OCI-LY1 (cell line): ENCODE measurements around the gene POLD4.

ENCODE experiments used
- H2AFZ ChIP-seq: fragments of 200-600 bp; sonication (generic), shearing (Covaris generic); 2 replicates; pipeline ENCODE4 v1.6.0; 2014; ENCODE audit warnings: antibody characterized with exemption, mild to moderate bottlenecking, low read length
- H3F3A ChIP-seq: fragments of 200-600 bp; sonication (generic), shearing (Covaris generic); 2 replicates; pipeline ENCODE4 v1.6.0; 2014; ENCODE audit warnings: mild to moderate bottlenecking, antibody characterized with exemption, low read length, moderate library complexity; ENCODE audit not compliant: insufficient read depth
- H3K27ac ChIP-seq: fragments of 200-600 bp; sonication (generic); 2 replicates; pipeline ENCODE4 v1.5.1; 2014; ENCODE audit warnings: low read length, mixed run types, mild to moderate bottlenecking, low read depth; ENCODE audit not compliant: poor library complexity, severe bottlenecking
- H3K27me3 ChIP-seq: fragments of 200-600 bp; sonication (generic); 2 replicates; pipeline ENCODE4 v1.6.0; 2014; ENCODE audit warnings: antibody characterized with exemption, mild to moderate bottlenecking, low read length, moderate library complexity; ENCODE audit not compliant: insufficient read depth
- H3K36me3 ChIP-seq: fragments of 200-600 bp; sonication (generic); 2 replicates; pipeline ENCODE4 v1.6.1; 2014; ENCODE audit warnings: mild to moderate bottlenecking, antibody characterized with exemption, low read length, moderate library complexity, mixed read lengths; ENCODE audit not compliant: insufficient read depth
- H3K4me1 ChIP-seq: fragments of 200-600 bp; sonication (generic); 2 replicates; pipeline ENCODE4 v1.5.1; 2014; ENCODE audit warnings: mild to moderate bottlenecking, low read length, moderate library complexity; ENCODE audit not compliant: insufficient read depth, severe bottlenecking
- H3K4me2 ChIP-seq: fragments of 200-600 bp; sonication (generic), shearing (Covaris generic); 2 replicates; pipeline ENCODE4 v1.6.1; 2014; ENCODE audit warnings: low read length
- H3K4me3 ChIP-seq: fragments of 200-600 bp; sonication (generic); 2 replicates; pipeline ENCODE4 v1.5.1; 2014; ENCODE audit warnings: low read length, low read depth, mild to moderate bottlenecking, mixed read lengths; ENCODE audit not compliant: poor library complexity, severe bottlenecking
- H3K79me2 ChIP-seq: fragments of 200-600 bp; shearing (Covaris generic); 2 replicates; pipeline ENCODE4 v1.6.1; 2016; ENCODE audit warnings: mixed run types, low read length, mixed read lengths; ENCODE audit not compliant: insufficient read depth
- H3K9ac ChIP-seq: fragments of 200-600 bp; sonication (generic), shearing (Covaris generic); 2 replicates; pipeline ENCODE4 v1.6.1; 2014; ENCODE audit warnings: mild to moderate bottlenecking, low read length, mixed read lengths
- H3K9me2 ChIP-seq: fragments of 200-600 bp; sonication (generic), shearing (Covaris generic); 2 replicates; pipeline ENCODE4 v1.6.1; 2014; ENCODE audit warnings: low read depth, mild to moderate bottlenecking, low read length, mixed read lengths
- H3K9me3 ChIP-seq: fragments of 200-600 bp; shearing (Covaris generic); 2 replicates; pipeline ENCODE4 v1.6.1; 2014; ENCODE audit warnings: low read length, mixed read lengths
- H4K20me1 ChIP-seq: fragments of 200-600 bp; sonication (generic), shearing (Covaris generic); 2 replicates; pipeline ENCODE4 v1.6.0; 2016; ENCODE audit warnings: mild to moderate bottlenecking, low read length; ENCODE audit not compliant: insufficient read depth
- EZH2 ChIP-seq: fragments of 200-600 bp; sonication (generic), shearing (Covaris generic); IDR thresholded peaks from 2 replicates; pipeline ENCODE4 v1.8.0; 2017; ENCODE audit warnings: borderline replicate concordance, mixed run types, mild to moderate bottlenecking, antibody characterized with exemption, low read length, moderate library complexity, mixed read lengths
- TF ChIP-seq, protein P1 (sequence below): fragments of 200-600 bp; sonication (generic), shearing (Covaris generic); IDR thresholded peaks from 2 replicates; pipeline ENCODE4 v1.5.1; 2017; ENCODE audit warnings: mild to moderate bottlenecking, antibody characterized with exemption, low read length, moderate library complexity, mixed read lengths

POLD4 gene

DNA sequence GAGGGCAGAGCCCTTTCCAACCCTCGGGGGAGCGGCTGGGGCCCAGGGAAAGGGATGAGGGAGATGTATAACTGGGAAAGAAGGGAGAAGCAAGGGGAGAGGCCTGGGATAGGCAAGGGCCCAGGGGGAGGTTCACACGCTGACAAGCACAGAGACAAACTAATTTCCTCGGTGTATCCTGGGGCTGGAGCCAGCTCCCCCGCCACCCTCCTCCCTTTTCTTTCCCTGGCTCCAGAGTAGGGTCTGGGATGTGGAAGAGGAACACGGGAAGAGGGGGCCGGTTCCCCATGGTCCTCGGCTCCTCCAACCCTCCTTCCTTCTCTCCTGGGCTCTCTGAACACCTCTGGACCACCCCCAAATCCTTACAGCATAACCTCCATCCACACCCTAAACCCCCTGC is 13.2 kb upstream of the POLD4 start:
- no peak overlapping the region for H3K9ac ChIP-seq
- no peak overlapping the region for H3K4me2 ChIP-seq
- H3F3A ChIP-seq: no peaks in the 10 kb centered on the region
- H3K27ac ChIP-seq: no peak overlapping the region
- no peaks in the 10 kb centered on the region for H3K79me2 ChIP-seq
- peaks cover 10% of the 10 kb centered on the region for H3K4me1 ChIP-seq
- H3K36me3 ChIP-seq: no peaks in the 10 kb centered on the region
- no peaks in the 10 kb centered on the region for H3K9me2 ChIP-seq
- H3K4me3 ChIP-seq: no peak overlapping the region
- TF ChIP-seq, protein P1, sequence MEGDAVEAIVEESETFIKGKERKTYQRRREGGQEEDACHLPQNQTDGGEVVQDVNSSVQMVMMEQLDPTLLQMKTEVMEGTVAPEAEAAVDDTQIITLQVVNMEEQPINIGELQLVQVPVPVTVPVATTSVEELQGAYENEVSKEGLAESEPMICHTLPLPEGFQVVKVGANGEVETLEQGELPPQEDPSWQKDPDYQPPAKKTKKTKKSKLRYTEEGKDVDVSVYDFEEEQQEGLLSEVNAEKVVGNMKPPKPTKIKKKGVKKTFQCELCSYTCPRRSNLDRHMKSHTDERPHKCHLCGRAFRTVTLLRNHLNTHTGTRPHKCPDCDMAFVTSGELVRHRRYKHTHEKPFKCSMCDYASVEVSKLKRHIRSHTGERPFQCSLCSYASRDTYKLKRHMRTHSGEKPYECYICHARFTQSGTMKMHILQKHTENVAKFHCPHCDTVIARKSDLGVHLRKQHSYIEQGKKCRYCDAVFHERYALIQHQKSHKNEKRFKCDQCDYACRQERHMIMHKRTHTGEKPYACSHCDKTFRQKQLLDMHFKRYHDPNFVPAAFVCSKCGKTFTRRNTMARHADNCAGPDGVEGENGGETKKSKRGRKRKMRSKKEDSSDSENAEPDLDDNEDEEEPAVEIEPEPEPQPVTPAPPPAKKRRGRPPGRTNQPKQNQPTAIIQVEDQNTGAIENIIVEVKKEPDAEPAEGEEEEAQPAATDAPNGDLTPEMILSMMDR: no peak
- no peak for TF ChIP-seq EZH2
- H2AFZ ChIP-seq: no peak overlapping the region
- H4K20me1 ChIP-seq: no peaks in the 10 kb centered on the region
- no peaks in the 10 kb centered on the region for H3K9me3 ChIP-seq
- H3K27me3 ChIP-seq: peaks cover 11% of the 10 kb centered on the region; the same call in 1 of the 2 replicates

- Histone ChIP-seq H3K4me3 (no peak overlapping the region), H2AFZ (no peak overlapping the region), H3K27me3 (peaks cover 9% of the 10 kb centered on the region; the same call in 1 of the 2 replicates), H3K9ac (no peak overlapping the region), H3K36me3 (no peaks in the 10 kb centered on the region), H3K27ac (no peak overlapping the region), H3K9me3 (no peaks in the 10 kb centered on the region), H4K20me1 (no peaks in the 10 kb centered on the region), H3K79me2 (no peaks in the 10 kb centered on the region), H3F3A (no peaks in the 10 kb centered on the region), H3K4me2 (no peak overlapping the region), H3K4me1 (peaks cover 10% of the 10 kb centered on the region), H3K9me2 (no peaks in the 10 kb centered on the region)
- TF ChIP-seq EZH2: no peak
- TF ChIP-seq, protein P1: no peak
Observed at GRCh38 chr11:67365736-67366444, 12.5 kb upstream of the POLD4 start.

GRCh38 chr11:67364783-67365722 is 11.7 kb upstream of the POLD4 start:
- no peaks in the 10 kb centered on the region for H3K36me3 ChIP-seq
- no peaks in the 10 kb centered on the region for H3F3A ChIP-seq
- H3K27ac ChIP-seq: no peak overlapping the region
- H3K9me3 ChIP-seq: no peaks in the 10 kb centered on the region
- H4K20me1 ChIP-seq: no peaks in the 10 kb centered on the region
- peaks cover 7% of the 10 kb centered on the region; the same call in 1 of the 2 replicates for H3K27me3 ChIP-seq
- H3K4me1 ChIP-seq: peaks cover 10% of the 10 kb centered on the region
- no peaks in the 10 kb centered on the region for H3K9me2 ChIP-seq
- no peaks in the 10 kb centered on the region for H3K79me2 ChIP-seq
- H3K4me2 ChIP-seq: no peak overlapping the region
- TF ChIP-seq EZH2: no peak
- H3K9ac ChIP-seq: no peak overlapping the region
- no peak overlapping the region for H2AFZ ChIP-seq
- H3K4me3 ChIP-seq: no peak overlapping the region
